Sciatic nerve (tissue), 2 donors: ENCODE data around the gene EPB41L2. TPM values are rescaled to one million over a fixed set of nuclear protein-coding genes. Genes with fewer than 3 reads are reported as not detected.
"Not testable (repeated sequence)": the region's sequence is repeated elsewhere in the genome, so short reads cannot be mapped to it uniquely, and the experiment has no call there.

Experiments
- ATAC-seq: fragments of 200-7000 bp; cut with Tn5 transposase; one replicate; pipeline ENCODE4 v1.9.1; 2020; ENCODE audit warnings: mild to moderate bottlenecking, moderate library complexity
- DNase-seq: peaks from one replicate; pipeline ENCODE4 v3.0.0-alpha.2; 2020; ENCODE audit warnings: low spot score
- intact Hi-C: fragments of 100-400 bp; cut with DNase I; formaldehyde crosslinking; loops from one replicate; pipeline ENCODE4 v1.14.2; 2022
- total RNA-seq: library from RNA; stranded (reverse); fragmentation: NEBNext Ultra II Directional; extraction: Animal tissue kit (Norgen Biotek cat#: 25700); gene quantifications from one replicate; pipeline ENCODE4 v1.2.1, GENCODE V29; 2021
- donor health status: DM: no; HTN: no; CAD: no.
- donor health status: DM: no; HTN: no; CAD: no.

EPB41L2 gene
- total RNA-seq, 1 donor from 2014 or later = 889 TPM

- DNase-seq = no peak
- ATAC-seq = peak; percentile 74
- intact Hi-C loops = no loop called here
These were observed 48.8 kb downstream of the EPB41L2 start for GRCh38 chr6:131014080-131014776.

GRCh38 chr6:131013495-131013894, 49.5 kb downstream of the EPB41L2 start:
- DNase-seq (no peak), ATAC-seq (peak; percentile 70)
- intact Hi-C loops = no loop called here

- intact Hi-C loops = no loop called here
These were observed 53.3 kb downstream of the EPB41L2 start for GRCh38 chr6:131009790-131010189.

GRCh38 chr6:131008965-131009364, 54.1 kb downstream of the EPB41L2 start:
- intact Hi-C loops, ATAC-seq, DNase-seq: not testable (repeated sequence)

More at GRCh38 chr6:131009790-131010189, 53.3 kb downstream of the EPB41L2 start:
- DNase-seq (no peak), ATAC-seq (no peak)

GRCh38 chr6:131007964-131008363, 55.1 kb downstream of the EPB41L2 start:
- DNase-seq, ATAC-seq, intact Hi-C loops: not testable (repeated sequence)

DNA sequence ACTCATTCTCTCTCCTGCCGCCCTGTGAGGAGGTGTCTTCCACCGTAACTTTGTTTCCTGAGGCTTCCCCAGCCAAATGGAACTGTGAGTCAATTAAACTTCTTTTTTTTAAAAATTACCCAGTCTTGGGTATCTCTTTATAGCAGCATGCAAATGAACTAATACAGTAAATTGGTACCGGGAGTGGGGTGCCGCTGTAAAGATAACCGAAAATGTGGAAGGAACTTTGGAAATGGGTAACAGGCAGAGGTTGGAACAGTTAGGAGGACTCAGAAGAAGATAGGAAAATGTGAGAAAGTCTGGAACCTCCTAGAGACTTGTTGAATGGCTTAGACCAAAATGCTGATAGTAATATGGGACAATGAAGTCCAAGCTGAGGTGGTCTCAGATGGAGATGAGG, 55.8 kb downstream of the EPB41L2 start:
- intact Hi-C loops = no loop called here

DNA sequence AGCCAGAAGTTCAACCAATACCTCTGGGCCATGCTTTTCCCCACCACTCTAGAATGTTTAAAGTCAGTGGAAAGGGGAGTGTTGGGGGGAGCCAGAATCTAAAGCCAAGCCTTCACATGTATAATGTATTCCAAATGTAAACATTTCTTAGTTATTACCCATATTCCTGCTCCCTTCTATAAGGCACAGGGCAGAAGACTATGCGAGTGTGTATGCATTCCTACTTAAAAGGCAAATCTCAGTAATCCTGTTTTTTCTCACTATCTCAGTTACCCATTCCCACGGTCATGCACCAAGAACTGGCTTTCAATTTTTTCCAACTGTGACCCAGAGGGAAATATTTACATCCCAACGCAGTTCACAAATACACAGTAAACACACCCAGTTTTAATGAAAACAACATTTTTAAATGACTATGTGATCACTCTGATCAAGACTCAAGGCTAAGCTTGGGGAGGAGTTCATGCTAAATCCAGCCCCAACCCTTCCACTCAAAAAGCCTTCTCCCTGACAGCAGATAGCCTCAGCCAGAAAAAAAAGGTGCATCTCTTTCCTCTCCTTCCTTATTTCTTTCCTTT, 57.5 kb downstream of the EPB41L2 start:
- intact Hi-C loops = no loop called here
- DNase-seq = no peak
- ATAC-seq = no peak

More for the DNA sequence above, 55.8 kb downstream of the EPB41L2 start:
- no peak for ATAC-seq
- no peak for DNase-seq

GRCh38 chr6:131004936-131005335, 58.1 kb downstream of the EPB41L2 start:
- ATAC-seq (no peak), DNase-seq (no peak)
- intact Hi-C loops = no loop called here

DNA sequence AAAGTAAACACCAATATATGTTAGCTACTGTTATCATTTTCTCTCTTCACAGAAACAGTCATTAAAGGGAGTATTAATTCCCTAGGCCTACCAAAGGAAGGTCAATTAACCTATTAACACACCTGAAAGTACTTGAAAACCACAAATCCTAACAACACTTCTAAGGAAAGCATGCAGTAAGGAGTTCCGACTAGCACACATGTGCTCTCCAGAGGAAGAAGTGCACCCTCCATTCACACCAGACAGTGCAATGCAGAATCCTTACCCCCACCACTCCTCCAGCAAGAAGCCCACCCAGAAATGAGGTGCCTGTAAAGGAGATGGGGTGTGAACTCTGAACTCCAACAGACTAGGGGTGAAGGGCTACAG, 58.7 kb downstream of the EPB41L2 start:
- ATAC-seq = peak; percentile 11
- no peak for DNase-seq
- intact Hi-C loops = no loop called here

DNA sequence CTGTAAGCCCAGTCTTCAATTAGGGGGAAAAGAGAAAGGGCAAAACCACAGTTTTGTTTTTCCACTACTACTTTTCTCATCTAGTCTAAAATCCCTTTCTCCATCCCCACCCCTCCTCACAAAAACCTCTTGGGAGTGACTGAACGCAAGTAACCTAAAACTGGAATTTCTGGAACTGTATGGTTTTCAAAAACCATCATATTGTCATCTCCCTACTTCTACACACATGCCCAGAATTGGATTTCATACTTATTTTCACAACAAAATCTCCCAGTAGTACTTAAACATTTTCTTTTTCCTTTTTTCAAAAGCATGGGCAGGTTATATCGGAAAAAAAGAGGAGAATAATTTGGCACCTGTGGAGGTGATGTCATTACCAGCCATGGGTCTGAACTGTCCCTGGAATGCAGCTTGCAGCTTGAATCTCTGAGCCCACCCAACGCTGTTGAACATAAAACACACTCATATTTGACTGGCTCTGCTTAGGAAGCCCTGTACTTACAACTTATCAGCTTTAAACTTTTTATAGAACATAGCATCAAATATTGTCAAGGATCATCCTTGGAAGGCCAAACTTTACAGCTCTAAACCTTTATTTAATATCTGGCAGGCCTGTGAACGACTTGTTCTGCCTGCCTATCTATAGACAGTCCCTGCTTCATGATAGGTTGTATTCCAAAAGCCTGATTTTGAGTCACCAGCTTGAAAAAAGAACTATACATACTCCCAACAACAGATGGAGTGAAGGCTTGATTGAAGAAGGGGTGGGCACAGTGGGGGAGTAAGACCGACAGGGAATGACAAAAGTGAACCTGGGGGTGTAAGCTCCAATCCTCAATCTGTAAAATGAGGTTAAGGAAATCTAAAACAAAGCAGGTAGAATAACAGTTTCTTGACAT, 59.3 kb downstream of the EPB41L2 start:
- DNase-seq = no peak
- intact Hi-C loops = no loop called here
- ATAC-seq = peak; percentile 63

GRCh38 chr6:131002661-131002980, 60.4 kb downstream of the EPB41L2 start:
- intact Hi-C loops = no loop called here
- no peak for ATAC-seq
- no peak for DNase-seq

DNA sequence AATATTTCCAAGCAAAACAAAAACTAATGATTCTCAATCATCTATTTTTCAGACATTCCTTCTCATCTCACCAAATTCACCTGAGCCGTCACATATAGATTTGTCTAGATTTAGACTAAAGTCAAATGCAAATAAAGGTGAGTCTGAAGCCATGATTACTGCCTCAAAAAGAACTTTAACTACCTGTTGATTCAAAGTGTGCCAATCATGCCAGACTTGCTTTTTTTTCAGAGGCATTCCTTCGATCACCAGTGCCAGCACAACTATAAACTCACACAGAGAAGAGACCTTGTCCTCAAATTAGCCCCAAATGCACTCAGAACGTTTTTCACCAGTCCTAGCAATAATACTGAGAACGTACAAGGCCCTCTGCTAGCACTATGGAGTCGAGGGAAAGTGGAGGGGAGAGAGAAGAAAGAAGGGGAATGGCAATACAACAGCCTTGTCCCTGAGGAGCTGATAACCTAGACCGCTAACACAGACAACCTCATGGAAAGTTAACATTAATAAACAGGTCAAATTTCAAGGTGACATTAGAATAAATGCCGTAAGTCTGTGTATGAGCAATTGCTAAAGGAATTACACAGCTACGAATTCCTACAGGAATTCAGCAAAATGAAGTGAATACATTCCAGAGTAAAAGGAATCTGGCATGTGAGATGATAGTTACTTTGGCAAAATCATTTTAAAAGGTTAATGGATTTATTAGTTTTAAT, 60.9 kb downstream of the EPB41L2 start:
- DNase-seq (no peak), ATAC-seq (no peak)
- intact Hi-C loops = no loop called here

DNA sequence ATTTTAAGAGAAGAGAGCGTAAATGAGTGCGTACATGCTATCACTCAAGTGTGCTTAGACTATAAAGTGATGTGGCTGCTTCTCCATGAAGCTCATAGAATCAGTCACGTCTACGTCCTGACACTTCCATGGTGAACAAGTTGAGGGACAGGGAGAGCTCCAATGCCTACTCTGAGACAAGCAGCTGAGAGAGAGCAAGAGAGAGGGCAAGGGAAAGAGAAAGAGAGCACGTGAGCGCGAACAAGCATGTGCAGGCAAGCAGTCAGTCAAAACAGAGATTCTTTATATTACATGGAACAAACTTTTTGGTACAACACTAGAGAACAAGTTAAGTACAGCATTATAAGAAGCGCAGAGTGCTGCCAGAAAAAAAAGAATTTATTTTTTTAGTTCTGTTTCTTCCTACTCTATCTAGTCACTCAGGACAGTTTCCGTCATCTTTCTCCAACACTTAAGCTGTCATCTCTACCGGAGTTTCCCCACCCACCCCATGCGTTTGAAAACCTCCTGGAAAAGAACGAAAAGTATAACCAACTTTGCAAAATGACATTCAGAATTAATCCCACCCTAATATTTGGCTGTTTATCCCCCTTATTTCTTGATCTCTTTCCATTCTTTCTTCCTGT, 61.8 kb downstream of the EPB41L2 start:
- ATAC-seq (peak; percentile 61), DNase-seq (no peak)
- intact Hi-C loops = no loop called here

DNA sequence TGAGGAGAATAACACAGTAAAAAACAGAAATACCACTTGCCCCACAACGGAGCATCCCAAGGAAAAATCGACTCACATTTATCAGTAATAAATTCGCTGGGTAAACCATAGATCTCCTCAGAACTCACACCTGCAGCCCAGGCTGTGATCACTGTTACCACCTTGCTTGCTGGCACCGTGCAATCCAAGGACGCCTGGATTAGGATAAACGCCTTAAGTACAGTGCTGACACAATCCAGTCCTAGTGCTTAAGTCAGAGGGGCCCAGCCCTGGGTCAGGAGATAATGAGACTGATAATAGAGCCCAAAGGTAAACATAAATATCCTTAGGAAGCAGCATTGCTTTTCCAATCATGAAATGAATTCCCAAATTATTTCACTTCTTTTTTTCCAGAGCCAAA, 62.5 kb downstream of the EPB41L2 start:
- ATAC-seq = no peak
- intact Hi-C loops = no loop called here
- no peak for DNase-seq

DNA sequence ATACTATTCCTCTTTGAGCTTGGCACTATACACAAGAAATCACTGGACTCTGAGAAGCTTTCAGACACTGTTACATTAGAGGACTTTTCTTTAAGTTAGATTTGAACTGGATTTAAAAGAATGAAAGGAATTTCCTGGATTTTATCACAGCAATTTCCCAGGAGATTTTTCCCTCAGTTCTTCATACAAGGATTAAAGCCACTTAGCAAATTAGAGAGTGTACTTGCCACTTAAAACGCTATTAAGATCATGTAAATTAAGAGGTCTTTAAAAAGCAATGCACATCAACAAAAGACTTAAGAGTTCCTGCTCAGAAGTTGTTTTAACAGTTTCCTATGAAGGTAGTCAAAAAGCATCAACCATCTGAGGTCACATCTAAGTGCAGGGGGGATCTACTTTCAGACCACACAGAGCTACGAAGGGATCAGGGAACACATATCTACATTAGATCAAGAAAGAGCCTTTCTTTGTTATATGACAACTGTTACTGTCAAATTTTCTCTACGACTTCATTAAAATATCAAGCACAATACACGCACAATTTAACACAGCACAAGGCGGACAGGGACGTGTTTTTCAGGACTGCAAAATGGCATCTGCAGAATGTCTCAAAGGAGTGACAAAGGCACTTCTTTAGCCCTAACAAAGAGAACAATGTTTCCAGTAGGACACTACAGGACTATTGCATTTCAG, 65.8 kb downstream of the EPB41L2 start:
- intact Hi-C loops = no loop called here
- DNase-seq = no peak
- ATAC-seq = no peak

DNA sequence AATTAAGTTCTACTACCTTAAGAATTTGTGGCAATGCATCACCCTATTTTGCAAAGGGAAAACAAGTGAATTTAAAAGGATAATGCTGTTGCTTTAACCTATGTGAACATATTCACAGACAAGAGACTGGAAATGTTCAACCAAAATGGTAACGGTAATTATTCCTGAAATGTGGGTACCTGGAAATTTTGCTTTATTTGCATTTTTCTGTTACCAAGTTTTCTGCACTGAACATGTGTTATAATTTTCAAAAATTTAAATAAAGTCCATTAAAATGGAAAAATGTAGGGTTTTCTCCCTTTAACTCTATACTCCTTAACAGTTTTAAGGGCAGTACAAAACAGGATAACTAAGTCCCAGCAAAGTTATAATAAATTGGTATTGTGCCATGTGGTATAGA, 66.4 kb downstream of the EPB41L2 start:
- no peak for ATAC-seq
- no peak for DNase-seq
- intact Hi-C loops = no loop called here

DNA sequence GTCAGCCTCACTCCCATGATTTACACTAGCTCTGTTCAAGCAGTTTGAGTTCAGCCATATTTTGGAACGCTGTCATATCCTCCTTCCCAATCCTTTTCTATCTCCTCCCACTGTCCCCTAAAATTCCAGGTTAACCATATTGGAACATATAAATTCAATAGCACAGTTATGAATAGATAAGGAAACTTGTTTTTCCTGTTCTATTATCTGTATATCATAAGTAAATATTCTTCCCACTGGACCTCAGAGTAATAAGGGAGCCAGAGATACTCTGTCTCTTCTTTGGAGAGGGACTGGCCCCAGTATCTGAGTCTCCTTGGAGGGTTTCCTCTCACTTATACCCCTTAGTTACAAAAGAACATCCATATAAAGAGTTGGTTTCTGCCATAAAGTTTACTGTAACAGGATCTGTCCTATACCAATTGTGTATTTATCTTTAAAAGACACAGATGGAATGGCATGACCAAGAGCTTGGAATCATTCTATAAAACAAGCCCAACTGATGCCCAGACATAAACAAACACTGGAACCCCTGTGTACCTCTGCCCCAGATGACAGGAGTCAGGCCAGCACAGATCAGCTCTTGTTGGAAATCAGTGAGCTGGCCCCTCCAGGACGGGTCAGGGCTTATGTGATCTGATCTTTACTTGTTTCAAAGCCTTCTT, 67.1 kb downstream of the EPB41L2 start:
- DNase-seq = no peak
- intact Hi-C loops = no loop called here
- no peak for ATAC-seq
